ENCODE measurements around the gene ZNF543.
"Not testable (repeated sequence)": the region's sequence is repeated elsewhere in the genome, so short reads cannot be mapped to it uniquely, and the experiment has no call there.

ZNF543 gene

GRCh38 chr19:57320180-57321084 lies at the start of gene ZNF543:
Gene ZNF543, plus strand, starts transcription at chr19:57320472. Its CDS starts 382 bp downstream, at chr19:57320854.
- TF ChIP-seq CTCF (IDR thresholded peaks at IDR 0.05; ENCODE audit: low read depth, low read length, missing control alignments), result no peak
- H3K4me3 ChIP-seq (replicated peaks; ENCODE audit: low read depth, low read length), result peak within 1 kb of the TSS; percentile 70
- DNase-seq (ENCODE audit: extremely low read depth, low read depth), result peak; percentile 85

- no peak for TF ChIP-seq CTCF (IDR thresholded peaks at IDR 0.05; ENCODE audit: low read depth, low read length, missing control alignments)
- H3K4me3 ChIP-seq (replicated peaks; ENCODE audit: low read depth, low read length), result no peak overlapping the region
- no peak for DNase-seq (ENCODE audit: extremely low read depth, low read depth)
Measured at GRCh38 chr19:57271280-57271679, 49.0 kb upstream of the ZNF543 start.

GRCh38 chr19:57273014-57273413 lies 47.3 kb upstream of the ZNF543 start:
- DNase-seq (ENCODE audit: extremely low read depth, low read depth), result no peak
- H3K4me3 ChIP-seq (replicated peaks; ENCODE audit: low read depth, low read length), result no peak overlapping the region
- TF ChIP-seq CTCF (IDR thresholded peaks at IDR 0.05; ENCODE audit: low read depth, low read length, missing control alignments), result no peak

GRCh38 chr19:57276430-57276829 lies 43.8 kb upstream of the ZNF543 start:
- DNase-seq (ENCODE audit: extremely low read depth, low read depth), result no peak
- no peak overlapping the region for H3K4me3 ChIP-seq (replicated peaks; ENCODE audit: low read depth, low read length)
- TF ChIP-seq CTCF (IDR thresholded peaks at IDR 0.05; ENCODE audit: low read depth, low read length, missing control alignments), result no peak

GRCh38 chr19:57278481-57278880 lies 41.8 kb upstream of the ZNF543 start:
- not testable (repeated sequence) for H3K4me3 ChIP-seq (replicated peaks; ENCODE audit: low read depth, low read length); DNase-seq (ENCODE audit: extremely low read depth, low read depth)

GRCh38 chr19:57279418-57280164 lies 40.7 kb upstream of the ZNF543 start:
- DNase-seq (ENCODE audit: extremely low read depth, low read depth), result peak; percentile 87
- TF ChIP-seq CTCF (IDR thresholded peaks at IDR 0.05; ENCODE audit: low read depth, low read length, missing control alignments), result peak; percentile 38
- peak overlapping the region; percentile 89 for H3K4me3 ChIP-seq (replicated peaks; ENCODE audit: low read depth, low read length)
